ENCODE measurements around the gene TRIP10.
"Not testable (repeated sequence)": the region's sequence is repeated elsewhere in the genome, so short reads cannot be mapped to it uniquely, and the experiment has no call there.

- not testable (repeated sequence) for TF ChIP-seq OSR1 (CRISPR knock-in tag; IDR thresholded peaks at IDR 0.05); PATZ1 (CRISPR knock-in tag; IDR thresholded peaks at IDR 0.05; ENCODE audit: borderline replicate concordance); ZFP3 (CRISPR knock-in tag; IDR thresholded peaks at IDR 0.05); GLIS3 (CRISPR knock-in tag; IDR thresholded peaks at IDR 0.05); TOX (CRISPR knock-in tag; IDR thresholded peaks at IDR 0.05; ENCODE audit: borderline replicate concordance); BACH2 (CRISPR knock-in tag; IDR thresholded peaks at IDR 0.05; ENCODE audit: borderline replicate concordance); ZFP30 (CRISPR knock-in tag; IDR thresholded peaks at IDR 0.05); PPARA (CRISPR knock-in tag; IDR thresholded peaks at IDR 0.05; ENCODE audit: borderline replicate concordance); ISL1 (CRISPR knock-in tag; IDR thresholded peaks at IDR 0.05); ZNF565 (CRISPR knock-in tag; conservative IDR thresholded peaks at IDR 0.05; ENCODE audit: low read depth); TCF4 (CRISPR knock-in tag; IDR thresholded peaks at IDR 0.05; ENCODE audit: borderline replicate concordance)
These were observed 36.6 kb downstream of the TRIP10 start for GRCh38 chr19:6776045-6776444.
